Lower leg skin (tissue), 3 donors: ENCODE results near the gene PLCG2.

ENCODE experiments used
- POLR2A ChIP-seq, 2 donors: fragments of 450-650 bp; IDR thresholded peaks; one replicate each; pipeline ENCODE4 v1.6.1; 2016 to 2017; ENCODE audit warnings: antibody characterized with exemption in 2 of 2, mild to moderate bottlenecking in 1 of 2, moderate library complexity in 1 of 2
- TF ChIP-seq, protein P1 (sequence below), 3 donors: fragments of 450-650 bp; IDR thresholded peaks; one replicate each; pipeline ENCODE4 v1.5.1; 2016; ENCODE audit warnings: antibody characterized with exemption in 3 of 3, mild to moderate bottlenecking in 3 of 3, moderate library complexity in 2 of 3

DNA sequence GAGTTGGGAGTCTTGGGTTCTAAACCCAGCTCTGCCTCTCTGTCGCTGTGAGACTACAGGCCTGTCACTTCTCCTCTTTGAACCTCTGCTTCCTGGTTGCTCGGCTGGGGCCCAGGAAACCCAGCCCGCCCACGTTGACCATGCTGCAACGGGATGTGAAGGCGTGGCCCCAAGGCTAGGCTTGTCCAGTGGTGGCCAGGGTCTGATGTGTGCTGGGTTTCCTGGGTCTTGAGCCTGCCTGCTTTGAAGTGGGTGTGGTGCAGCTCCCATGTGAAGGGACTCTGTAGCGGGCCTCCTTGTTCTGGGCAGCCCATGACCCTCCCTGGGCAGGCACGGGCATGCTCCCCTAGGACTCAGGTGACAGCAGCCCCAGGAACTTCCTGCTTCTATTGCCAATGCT lies 149.9 kb downstream of the PLCG2 start:
- TF ChIP-seq, protein P1, sequence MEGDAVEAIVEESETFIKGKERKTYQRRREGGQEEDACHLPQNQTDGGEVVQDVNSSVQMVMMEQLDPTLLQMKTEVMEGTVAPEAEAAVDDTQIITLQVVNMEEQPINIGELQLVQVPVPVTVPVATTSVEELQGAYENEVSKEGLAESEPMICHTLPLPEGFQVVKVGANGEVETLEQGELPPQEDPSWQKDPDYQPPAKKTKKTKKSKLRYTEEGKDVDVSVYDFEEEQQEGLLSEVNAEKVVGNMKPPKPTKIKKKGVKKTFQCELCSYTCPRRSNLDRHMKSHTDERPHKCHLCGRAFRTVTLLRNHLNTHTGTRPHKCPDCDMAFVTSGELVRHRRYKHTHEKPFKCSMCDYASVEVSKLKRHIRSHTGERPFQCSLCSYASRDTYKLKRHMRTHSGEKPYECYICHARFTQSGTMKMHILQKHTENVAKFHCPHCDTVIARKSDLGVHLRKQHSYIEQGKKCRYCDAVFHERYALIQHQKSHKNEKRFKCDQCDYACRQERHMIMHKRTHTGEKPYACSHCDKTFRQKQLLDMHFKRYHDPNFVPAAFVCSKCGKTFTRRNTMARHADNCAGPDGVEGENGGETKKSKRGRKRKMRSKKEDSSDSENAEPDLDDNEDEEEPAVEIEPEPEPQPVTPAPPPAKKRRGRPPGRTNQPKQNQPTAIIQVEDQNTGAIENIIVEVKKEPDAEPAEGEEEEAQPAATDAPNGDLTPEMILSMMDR (IDR thresholded peaks at IDR 0.05): no peak
- TF ChIP-seq POLR2A (IDR thresholded peaks at IDR 0.05): no peak
